Measurements from ENCODE around the gene ASAP2.

ASAP2 gene

DNA sequence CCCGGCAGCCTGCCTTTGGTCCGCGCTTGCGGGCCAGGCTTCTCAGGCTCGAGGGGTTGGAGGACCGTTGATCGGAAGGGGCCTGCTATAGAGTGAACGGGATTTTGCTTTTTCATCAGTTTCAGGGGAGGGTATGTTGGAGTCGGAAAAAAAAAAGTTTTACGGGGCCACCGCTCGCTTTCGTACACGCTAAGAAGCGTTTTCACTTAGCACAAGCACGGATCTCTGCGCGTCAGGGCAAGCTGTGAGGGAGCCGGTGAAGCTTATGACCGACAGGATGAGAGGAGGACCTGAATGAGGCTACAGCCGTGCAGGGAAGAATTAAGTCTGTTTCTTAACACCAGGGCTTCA lies 217.3 kb downstream of the ASAP2 start:
- H3K4me3 ChIP-seq (ENCODE audit: low read depth, low read length), result peak overlapping the region; percentile 98
- in situ Hi-C loops (cut with HindIII; ENCODE audit: low sequenced_read_pairs), result no loop called here
- TF ChIP-seq, protein P1, sequence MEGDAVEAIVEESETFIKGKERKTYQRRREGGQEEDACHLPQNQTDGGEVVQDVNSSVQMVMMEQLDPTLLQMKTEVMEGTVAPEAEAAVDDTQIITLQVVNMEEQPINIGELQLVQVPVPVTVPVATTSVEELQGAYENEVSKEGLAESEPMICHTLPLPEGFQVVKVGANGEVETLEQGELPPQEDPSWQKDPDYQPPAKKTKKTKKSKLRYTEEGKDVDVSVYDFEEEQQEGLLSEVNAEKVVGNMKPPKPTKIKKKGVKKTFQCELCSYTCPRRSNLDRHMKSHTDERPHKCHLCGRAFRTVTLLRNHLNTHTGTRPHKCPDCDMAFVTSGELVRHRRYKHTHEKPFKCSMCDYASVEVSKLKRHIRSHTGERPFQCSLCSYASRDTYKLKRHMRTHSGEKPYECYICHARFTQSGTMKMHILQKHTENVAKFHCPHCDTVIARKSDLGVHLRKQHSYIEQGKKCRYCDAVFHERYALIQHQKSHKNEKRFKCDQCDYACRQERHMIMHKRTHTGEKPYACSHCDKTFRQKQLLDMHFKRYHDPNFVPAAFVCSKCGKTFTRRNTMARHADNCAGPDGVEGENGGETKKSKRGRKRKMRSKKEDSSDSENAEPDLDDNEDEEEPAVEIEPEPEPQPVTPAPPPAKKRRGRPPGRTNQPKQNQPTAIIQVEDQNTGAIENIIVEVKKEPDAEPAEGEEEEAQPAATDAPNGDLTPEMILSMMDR (IDR thresholded peaks at IDR 0.05; ENCODE audit: low read depth, low read length, missing control alignments), result no peak
- no peak for DNase-seq (ENCODE audit: low read depth)

DNA sequence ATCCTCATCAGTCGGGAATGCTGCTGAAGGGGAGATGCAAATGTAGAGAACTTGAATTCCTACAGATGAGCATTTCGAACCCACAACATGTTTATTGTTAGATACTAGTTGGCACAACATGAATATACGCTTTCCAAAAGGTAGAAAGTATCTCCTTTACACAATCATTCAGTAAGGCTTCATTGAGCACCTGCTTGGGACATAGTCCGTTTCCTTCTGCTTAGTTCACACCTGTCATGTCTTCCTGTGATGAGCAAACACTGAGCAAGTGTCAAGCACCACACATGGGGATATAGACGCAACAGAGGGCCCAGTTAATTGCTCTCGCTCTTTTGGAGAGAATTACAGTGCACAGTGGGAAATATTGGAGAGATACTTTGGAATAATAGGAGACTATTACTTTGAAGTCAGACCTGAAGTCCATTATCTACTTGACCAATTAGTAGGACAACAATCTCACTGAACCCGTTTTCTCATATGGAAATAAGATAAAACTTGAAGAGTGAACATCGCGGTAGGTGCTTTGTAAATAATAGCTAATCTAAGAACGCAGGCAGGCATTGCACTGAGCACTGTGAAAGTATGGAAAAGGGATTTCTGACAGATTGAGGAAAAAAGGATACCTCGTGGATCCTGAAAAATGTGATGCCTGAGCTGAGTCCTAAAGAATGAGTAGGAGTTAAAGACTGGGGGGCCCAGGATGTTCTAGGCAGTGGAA lies 218.0 kb downstream of the ASAP2 start:
- in situ Hi-C loops (cut with HindIII; ENCODE audit: low sequenced_read_pairs), result no loop called here
- TF ChIP-seq, protein P1 (IDR thresholded peaks at IDR 0.05; ENCODE audit: low read depth, low read length, missing control alignments), result no peak

DNA sequence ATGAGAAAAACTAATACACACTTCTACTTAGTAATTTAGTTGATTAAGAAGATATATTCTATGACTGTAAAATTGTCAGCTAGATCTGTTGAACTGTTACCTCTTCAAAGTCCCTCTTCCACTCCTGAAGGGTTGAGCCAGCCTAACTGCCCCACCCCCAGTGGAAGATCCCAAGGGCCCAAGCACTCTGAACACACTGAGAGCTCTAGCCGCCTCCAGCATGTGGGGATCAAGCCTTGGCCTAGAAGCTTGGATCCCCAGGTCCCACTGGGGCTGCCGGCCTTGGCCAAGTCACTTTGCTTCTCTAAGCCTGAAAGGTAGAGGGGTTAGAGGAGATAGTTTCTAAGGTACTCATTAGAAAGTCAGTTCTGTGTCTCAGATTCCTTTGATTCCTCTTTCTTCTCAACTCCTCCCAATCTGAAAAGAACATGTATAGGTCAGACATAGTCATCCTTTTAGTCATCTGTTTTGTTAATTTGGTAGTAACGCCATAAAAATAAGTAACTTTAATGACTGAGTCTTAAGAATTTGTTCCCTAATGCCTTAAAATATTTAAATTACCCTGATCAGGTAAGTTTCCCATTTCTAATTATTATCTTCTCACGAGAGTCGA lies 222.5 kb downstream of the ASAP2 start:
- DNase-seq (ENCODE audit: low read depth), result no peak
- TF ChIP-seq, protein P1 (IDR thresholded peaks at IDR 0.05; ENCODE audit: low read depth, low read length, missing control alignments), result no peak
- H3K4me3 ChIP-seq (ENCODE audit: low read depth, low read length), result no peak overlapping the region
- in situ Hi-C loops (cut with HindIII; ENCODE audit: low sequenced_read_pairs), result no loop called here

More for the DNA sequence above, 218.0 kb downstream of the ASAP2 start:
- H3K4me3 ChIP-seq (ENCODE audit: low read depth, low read length), result peak overlapping the region; percentile 98
- DNase-seq (ENCODE audit: low read depth), result no peak

DNA sequence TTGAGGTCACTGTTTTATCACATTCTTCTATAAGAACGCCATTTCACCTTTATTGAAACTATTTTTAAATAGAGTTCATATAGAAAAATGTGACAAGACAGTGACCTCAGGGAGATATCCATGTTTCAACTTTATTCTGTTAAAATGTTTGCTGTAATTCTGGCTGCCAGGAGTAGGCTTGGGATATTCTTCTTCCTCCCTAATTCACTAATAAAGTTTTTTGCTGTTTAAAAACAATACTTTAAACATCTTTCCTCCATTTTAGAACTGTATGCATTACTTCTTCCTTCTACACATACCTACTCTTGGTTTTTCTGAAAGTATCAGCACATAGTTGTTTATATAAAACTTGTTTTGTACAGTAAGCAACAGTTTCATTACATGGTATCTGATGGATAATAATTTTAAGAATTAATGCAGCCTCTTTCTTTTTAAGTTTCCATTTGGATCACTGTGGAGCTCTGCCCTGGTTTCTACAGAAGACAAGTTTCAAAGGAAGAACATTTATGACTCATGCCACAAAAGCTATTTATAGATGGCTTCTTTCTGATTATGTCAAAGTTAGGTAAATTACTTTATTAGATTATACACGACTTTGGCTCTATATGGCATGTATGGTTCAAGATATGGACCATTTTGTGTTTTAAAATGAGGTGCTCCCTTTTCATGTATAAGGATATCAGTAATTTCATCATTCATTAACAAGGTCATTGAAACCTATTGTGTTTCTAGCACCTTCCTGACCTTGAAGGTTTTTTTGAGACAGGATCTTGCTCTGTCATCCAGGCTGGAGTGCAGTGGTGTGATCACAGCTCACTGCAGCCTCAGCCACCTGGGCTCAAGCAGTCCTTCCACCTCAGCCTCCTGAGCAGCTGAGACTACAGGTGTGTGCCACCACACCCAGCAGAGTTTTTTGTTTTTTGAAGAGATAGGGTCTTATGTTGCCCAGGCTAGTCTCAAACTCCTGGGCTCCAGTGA lies 224.0 kb downstream of the ASAP2 start:
- H3K4me3 ChIP-seq (ENCODE audit: low read depth, low read length), result no peak overlapping the region
- TF ChIP-seq, protein P1 (IDR thresholded peaks at IDR 0.05; ENCODE audit: low read depth, low read length, missing control alignments), result no peak
- DNase-seq (ENCODE audit: low read depth), result no peak
- in situ Hi-C loops (cut with HindIII; ENCODE audit: low sequenced_read_pairs), result no loop called here

DNA sequence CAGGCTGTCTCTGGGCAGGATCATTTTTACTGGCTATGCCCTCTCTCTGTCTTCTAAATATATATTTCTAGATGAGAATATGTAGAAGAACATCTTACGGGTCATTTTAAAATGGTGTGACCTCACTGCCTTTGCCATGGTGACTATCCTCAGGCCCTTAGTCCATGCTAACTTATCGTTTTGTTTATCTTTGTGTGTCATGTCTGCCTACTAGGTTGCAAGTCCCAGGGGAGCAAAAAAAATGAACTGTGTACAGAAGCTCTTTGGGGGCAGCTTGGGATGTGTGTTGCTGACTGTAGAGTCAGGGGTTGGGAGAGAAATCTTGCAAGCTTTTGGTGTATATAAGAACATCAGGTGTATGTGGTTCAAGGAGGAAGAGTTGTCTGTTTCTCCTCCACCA lies 227.9 kb downstream of the ASAP2 start:
- in situ Hi-C loops (cut with HindIII; ENCODE audit: low sequenced_read_pairs), result no loop called here
- DNase-seq (ENCODE audit: low read depth), result no peak

DNA sequence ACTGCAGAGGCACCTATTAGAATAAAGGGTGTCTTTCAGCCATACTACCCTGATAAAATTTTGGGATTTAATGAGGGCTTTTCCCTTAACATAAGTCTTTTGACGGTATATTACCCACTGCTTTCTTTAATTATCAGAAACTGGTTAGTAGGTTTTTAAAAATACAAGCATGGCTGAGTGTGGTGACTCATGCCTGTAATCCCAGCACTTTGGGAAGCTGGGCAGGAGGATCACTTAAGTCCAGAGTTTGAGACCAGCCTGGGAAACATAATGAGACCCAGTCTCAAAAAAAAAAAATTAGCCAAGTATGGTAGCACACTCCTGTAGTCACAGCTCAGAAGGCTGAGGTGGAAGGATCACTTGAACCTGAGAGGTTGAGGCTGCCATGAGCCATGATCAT lies 232.9 kb downstream of the ASAP2 start:
- no peak for DNase-seq (ENCODE audit: low read depth)
- TF ChIP-seq, protein P1 (IDR thresholded peaks at IDR 0.05; ENCODE audit: low read depth, low read length, missing control alignments), result no peak
- no peak overlapping the region for H3K4me3 ChIP-seq (ENCODE audit: low read depth, low read length)
- in situ Hi-C loops (cut with HindIII; ENCODE audit: low sequenced_read_pairs), result no loop called here

More for the DNA sequence above, 227.9 kb downstream of the ASAP2 start:
- TF ChIP-seq, protein P1 (IDR thresholded peaks at IDR 0.05; ENCODE audit: low read depth, low read length, missing control alignments), result no peak
- no peak overlapping the region for H3K4me3 ChIP-seq (ENCODE audit: low read depth, low read length)
